ENCODE data around the gene UBE3C.
"Not testable (repeated sequence)": the region's sequence is repeated elsewhere in the genome, so short reads cannot be mapped to it uniquely, and the experiment has no call there.

UBE3C gene

GRCh38 chr7:157138424-157139110, at the start of gene UBE3C:
Gene UBE3C, plus strand, starts transcription at chr7:157138926. Its CDS starts 347 bp downstream, at chr7:157139273.
- peak; percentile 70 to 88 for DNase-seq

- DNase-seq = peak; percentile 64 to 85
Observed at GRCh38 chr7:157089100-157089610, 49.6 kb upstream of the UBE3C start.

- no peak for DNase-seq
Observed at GRCh38 chr7:157090485-157091165, 48.1 kb upstream of the UBE3C start.

GRCh38 chr7:157096286-157097055, 42.3 kb upstream of the UBE3C start:
- DNase-seq = no peak

GRCh38 chr7:157097056-157097329, 41.7 kb upstream of the UBE3C start:
- DNase-seq = no peak

GRCh38 chr7:157097569-157097968, 41.2 kb upstream of the UBE3C start:
- peak in 1 of 2 experiments; percentile 14 for DNase-seq

GRCh38 chr7:157100005-157100404, 38.7 kb upstream of the UBE3C start:
- DNase-seq = not testable (repeated sequence)

- DNase-seq = not testable (repeated sequence)
Observed at GRCh38 chr7:157103641-157104040, 35.1 kb upstream of the UBE3C start.

- DNase-seq = no peak
Observed at GRCh38 chr7:157111311-157111710, 27.4 kb upstream of the UBE3C start.

- DNase-seq = no peak
Observed at GRCh38 chr7:157112706-157113105, 26.0 kb upstream of the UBE3C start.

- DNase-seq = no peak
Observed at GRCh38 chr7:157113607-157114006, 25.1 kb upstream of the UBE3C start.

- DNase-seq = no peak
Observed at GRCh38 chr7:157116762-157117161, 22.0 kb upstream of the UBE3C start.

GRCh38 chr7:157117796-157118195, 20.9 kb upstream of the UBE3C start:
- DNase-seq = no peak

GRCh38 chr7:157120181-157120580, 18.5 kb upstream of the UBE3C start:
- DNase-seq = no peak

- DNase-seq = no peak
Observed at GRCh38 chr7:157121184-157121715, 17.5 kb upstream of the UBE3C start.

- no peak for DNase-seq
Observed at GRCh38 chr7:157122800-157123495, 15.8 kb upstream of the UBE3C start.

GRCh38 chr7:157124690-157125089, 14.0 kb upstream of the UBE3C start:
- DNase-seq = no peak

- no peak for DNase-seq
Observed at GRCh38 chr7:157125376-157126223, 13.1 kb upstream of the UBE3C start.

GRCh38 chr7:157126921-157127320, 11.8 kb upstream of the UBE3C start:
- DNase-seq = no peak

GRCh38 chr7:157129200-157129599, 9.5 kb upstream of the UBE3C start:
- DNase-seq = no peak

- DNase-seq = no peak
Observed at GRCh38 chr7:157129907-157130460, 8.7 kb upstream of the UBE3C start.

- DNase-seq = not testable (repeated sequence)
Observed at GRCh38 chr7:157130849-157131248, 7.9 kb upstream of the UBE3C start.

Measured in NCI-H524 (cell line).